D341Med (cell line): ENCODE data around the gene RMC1.
"Not testable (repeated sequence)": the region's sequence is repeated elsewhere in the genome, so short reads cannot be mapped to it uniquely, and the experiment has no call there.

Experiments used
- DNase-seq: peaks from one replicate; pipeline ENCODE4 v3.0.0; 2012; ENCODE audit warnings: low spot score

Gene RMC1

DNA sequence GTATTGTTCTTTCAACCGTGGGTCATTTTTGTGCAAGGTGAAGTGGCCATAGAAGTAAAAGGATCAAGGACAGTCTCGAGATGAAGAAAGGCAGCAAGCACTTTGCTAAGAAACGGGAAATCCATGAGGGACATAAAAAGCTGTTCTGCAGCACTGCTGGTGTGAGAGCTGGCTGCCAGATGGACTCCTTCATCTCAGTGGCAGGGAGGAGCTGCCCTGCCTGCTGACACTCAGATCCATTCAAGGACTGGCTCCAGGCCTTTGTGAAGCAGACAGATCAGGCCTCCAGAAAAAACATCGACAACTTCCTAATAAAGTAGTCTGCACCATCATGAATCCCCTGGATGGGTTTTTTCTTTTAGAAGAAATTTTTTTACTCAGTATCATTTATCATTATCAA lies 29.5 kb downstream of the RMC1 start:
- no peak for DNase-seq

DNA sequence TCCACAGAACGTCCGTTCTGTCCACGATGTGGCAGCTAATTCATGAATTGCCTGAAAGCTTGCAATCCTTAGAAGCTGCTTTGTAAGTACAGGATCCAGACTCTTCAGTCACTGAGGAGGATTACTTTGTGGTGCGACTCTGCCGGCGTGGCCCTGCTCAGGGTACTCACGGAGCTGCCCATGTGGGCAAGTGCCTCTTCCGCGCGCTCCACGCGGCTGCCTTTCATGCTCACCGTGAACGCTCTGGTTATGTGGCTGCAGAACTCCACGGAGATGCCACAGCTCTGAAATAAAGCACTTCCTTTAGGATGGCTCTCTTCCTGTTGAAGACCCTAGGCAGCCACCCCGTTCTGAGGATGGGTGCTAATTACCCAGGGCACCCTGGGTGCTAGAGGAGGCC lies 31.0 kb downstream of the RMC1 start:
- DNase-seq, result no peak

DNA sequence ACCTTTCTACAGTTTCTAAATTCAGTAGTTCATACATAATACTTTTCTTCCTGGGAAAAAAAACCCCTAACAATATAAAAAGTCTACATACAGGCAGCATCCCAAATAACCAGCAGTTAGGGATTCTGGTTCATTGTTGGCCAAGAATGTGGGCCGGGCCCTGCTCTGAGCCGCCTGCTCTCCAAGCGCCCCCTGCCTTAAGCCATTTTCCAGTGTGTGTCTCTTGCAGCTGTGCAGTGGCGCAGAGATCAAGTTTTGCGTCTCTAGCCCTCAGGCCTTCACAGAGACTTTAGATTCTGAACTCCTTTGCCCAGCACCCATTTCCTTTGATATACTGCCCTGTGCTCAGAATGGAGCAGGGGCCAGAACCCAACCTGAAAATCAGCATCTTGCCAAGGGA lies 32.9 kb downstream of the RMC1 start:
- no peak for DNase-seq

DNA sequence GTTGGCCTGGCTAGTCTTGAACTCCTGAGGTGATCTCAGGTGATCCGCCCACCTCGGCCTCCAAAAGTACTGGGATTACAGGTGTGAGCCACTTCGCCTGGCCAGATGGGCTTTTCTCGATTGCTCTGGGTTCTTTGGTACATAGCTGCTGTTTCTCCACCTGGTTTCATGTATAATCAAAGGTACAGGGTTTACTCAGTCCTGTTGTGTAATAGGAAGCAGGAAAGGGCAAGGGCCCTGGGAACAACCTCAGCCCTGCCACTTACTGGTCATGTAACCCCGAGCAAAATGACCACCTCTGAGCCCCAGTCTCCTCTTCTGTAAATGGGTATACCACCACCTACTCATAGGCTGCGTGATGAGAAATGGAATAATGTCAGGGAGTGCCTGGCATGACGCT lies 34.0 kb downstream of the RMC1 start:
- no peak for DNase-seq

DNA sequence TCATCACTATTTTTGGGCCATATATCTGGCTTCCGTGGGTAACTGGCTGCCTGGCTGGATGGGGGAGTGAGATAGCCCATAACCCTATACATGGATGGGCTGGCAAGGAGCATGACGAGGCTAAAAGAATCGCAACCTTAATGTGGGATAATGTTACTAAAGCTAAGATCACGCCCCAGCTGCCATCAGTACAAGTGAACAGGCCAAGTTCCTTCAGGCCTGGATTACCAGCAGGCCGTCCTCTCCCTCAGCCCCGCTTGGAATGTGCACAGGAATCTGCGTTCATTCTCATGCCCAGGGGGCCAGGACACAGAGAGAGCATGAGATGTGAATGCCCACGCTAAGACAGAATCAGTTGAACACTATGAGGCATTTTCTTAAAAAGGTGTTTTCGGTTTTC lies 34.7 kb downstream of the RMC1 start:
- DNase-seq, result no peak

DNA sequence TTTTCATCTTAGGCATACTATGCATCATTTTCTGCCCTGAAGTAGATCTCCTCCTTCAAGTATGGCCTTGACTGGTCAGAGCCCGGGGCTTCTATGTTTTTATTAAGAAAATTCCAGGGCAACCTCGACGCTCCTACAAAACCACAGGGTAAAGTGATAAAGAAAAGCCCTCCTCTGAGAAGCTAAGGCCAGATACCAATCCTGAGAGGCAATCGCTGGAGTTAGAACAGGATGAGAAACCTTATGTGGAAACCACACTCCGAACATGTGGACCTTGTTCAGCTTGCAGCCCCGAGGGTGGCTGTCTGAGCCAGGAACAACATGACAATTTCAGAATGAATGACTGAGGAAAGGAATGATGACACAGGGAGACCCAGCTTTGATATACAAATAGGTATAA lies 35.6 kb downstream of the RMC1 start:
- no peak for DNase-seq

DNA sequence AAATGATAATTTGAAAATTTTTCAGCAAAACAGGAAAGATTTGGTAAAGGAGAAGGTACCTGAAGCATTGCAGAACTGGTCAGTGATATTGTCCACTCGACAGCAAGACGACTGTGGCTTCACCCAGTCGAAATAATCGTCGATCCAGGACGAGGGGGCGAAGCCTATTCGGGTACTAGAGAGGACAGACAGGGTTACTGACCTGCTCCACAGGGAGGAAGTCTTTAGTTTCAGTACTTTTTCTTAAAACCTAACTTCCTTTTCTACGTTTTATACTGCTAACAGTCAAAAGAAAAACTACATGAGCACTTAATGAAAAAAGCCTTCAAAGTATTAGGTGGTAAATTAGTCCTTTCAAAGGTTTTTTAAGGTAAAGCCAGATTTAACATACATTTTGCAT lies 36.0 kb downstream of the RMC1 start:
- no peak for DNase-seq

DNA sequence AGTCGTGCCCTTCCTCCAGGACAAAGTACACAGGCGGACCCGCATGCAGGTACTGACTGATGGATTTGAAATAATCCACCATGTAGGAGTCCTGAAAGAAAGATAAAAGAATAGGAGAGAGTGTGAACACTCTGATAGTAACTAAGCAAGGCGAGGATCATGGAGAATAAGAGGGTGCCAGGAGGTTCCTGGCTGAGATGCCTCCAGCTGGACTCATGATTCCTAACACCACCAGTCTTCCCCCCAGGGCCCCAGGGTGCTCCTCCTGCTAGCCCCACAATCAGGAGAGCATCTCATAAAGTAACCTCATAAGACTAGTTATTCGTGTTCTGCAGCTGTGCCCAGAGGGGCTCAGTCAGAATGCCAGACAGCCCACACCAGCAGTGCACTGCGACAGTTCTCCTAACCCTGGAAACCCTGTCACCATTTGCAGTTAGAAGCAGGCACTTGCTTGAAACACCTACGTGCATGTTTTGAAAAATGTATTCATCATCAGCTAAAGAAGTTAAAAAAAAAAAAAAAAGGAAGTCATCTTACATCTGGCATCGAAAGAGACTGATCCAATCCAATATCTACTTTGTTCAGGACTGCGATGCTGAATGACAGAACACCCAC lies 36.7 kb downstream of the RMC1 start:
- DNase-seq, result no peak

DNA sequence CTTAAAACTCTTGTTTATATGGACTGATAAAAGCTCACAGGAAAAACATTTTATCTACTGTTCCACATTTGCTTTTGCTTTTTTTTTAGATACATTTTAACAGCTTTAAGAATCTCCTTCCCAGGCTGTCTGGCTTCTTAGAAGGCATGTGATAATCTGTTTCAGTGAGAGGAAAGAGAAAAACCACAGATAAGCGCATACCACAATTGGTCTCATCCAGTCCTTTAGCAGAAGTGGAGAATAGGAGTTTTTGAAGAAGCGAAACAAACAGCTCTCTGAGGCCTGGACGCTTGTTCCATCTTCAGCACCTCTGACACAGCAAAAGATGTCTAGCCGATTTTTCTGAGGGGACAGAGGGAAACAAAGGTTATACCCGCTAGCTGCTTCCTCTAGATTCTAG lies 37.6 kb downstream of the RMC1 start:
- no peak for DNase-seq

DNA sequence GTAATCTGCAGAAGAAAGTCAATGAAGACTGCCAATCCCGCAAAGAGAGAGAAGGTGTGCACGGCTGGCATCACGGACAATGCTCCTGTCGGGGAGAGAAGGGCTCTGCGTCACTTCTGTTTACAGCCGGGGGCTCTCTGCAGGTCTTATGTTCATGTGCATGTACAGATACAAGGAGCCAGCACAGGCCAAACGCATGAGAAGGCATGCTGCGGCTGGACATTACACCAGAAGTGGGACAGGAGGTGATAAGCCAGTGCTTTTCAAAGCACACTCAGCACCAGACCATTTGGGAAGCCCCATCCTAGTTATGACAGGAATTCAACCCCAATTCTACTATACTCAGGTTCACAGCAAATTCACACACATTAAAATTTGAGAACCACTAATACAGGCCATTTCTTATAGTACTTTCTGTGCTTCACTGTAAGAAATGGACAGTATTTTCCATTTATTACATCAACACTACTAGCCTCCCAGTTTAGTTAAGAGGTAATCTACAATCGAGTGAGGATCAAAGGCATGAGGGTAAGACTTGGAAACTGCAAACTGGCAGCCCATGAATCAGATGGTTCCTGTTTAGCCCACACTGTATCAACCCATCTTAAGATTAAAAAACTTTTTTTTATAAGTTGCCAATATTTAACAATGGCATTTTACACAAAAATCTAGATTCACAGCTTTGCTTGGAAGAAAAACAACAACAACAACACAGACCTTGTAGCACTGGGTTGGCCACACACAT lies 38.2 kb downstream of the RMC1 start:
- no peak for DNase-seq

DNA sequence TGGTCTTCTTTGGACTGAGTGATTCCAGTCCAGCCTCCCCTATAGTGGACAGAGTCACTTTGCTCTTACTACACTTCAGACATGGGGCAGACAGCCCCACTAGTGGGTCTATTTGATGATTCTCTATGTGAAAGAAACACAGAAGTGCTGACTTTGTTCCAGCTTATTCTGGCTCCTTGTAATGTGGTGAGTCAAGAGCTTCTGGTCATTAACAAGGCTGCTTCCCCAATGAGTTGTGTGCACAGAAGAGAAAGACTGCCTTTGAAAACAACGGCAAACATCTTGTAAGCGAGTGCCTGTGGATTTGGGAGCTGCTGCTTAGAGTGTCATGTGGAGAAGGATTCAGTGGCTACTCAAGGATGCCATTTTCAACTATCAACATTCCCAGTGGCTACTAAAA lies 39.1 kb downstream of the RMC1 start:
- no peak for DNase-seq

DNA sequence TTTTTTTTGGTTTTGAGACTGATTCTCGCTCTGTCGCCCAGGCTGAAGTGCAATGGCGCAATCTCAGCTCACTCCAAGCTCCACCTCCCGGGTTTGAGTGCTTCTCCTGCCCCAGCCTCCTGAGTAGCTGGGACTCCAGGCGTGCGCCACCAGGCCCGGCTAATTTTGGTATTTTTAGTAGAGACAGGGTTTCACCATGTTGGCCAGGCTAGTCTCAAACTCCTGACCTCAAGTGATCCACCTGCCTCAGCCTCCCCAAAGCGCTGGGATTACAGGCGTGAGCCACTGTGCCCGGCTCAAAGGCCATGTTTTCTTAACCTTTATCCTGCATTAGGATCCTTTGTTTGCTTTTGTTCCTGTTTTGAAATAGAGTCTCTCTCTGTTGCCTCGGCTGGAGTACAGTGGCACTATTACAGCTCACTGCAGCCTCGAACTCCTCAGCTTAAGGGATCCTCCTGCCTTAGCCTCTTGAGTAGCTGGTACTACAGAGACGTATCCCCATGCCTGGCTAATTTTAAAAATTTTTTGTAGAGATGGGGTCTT lies 42.0 kb downstream of the RMC1 start:
- no peak for DNase-seq

DNA sequence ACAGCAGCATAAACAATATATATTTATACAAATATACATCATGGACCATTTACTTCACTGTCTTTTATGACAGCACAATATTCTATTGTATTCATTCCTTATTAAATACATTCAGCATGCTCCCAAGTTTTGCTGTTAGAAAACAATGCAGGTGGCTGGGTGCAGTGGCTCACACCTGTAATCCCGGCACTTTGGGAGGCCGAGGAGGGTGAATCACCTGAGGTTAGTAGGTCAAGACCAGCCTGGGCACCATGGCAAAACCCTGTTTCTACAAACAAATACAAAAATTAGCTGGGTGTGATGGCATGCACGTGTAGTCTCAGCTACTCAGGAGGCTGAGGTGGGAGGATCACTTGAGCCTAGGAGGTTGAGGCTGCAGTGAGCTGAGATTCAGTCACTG lies 44.0 kb downstream of the RMC1 start:
- no peak for DNase-seq

DNA sequence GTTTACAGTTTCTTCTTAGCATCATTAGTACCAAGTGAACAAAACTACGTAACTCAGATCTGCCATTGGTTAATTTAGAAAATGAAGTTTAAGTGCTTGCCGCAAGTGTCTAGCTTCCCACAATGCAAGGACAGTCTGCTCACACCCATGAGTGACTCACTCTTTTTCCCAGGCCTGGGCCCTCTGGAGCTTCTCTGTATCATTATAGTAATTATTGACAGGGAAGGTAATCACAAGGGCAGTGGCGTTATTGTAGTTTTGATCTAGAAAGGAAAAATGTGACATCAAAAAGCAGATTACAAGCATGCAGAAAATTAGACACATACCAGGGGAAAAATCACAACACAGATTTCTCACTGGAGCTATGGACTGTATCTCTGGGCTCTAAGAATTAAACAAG lies 44.5 kb downstream of the RMC1 start:
- DNase-seq, result no peak

DNA sequence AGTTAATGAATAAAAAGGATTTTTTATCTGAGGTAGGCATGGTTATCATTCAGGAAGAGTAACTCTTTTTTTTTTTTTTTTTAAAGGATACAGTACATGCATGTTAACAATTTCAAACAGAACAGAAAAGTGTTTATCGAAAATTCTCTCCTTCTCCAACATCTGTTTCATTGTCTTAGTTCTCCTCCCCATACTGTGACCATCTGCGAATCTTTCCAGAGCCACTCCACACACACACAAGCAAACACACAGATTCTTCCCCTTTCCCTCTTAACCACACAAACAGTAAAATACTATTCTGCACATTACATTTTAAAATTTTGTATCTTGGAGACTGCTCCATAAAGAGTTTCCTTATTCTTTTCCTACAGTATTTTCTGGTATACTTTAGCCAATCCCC lies 45.0 kb downstream of the RMC1 start:
- no peak for DNase-seq

DNA sequence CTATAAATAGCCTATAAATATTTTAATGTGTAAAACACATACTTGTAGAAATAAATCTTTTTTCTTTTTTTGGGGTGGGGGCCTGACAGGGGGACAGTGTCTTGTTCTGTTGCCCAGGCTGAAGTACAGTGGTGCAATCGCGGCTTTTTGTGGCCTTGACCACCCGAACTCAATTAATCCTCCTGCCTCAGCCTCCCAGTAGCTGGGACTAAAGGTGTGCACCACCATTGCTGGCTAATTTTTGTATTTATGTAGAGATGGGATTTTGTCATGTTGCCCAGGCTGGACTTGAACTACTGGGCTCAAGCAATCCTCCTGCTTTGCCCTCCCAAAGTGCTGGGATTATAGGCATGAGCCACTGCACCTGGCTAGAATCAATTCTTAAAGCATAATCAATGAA lies 45.4 kb downstream of the RMC1 start:
- no peak for DNase-seq

DNA sequence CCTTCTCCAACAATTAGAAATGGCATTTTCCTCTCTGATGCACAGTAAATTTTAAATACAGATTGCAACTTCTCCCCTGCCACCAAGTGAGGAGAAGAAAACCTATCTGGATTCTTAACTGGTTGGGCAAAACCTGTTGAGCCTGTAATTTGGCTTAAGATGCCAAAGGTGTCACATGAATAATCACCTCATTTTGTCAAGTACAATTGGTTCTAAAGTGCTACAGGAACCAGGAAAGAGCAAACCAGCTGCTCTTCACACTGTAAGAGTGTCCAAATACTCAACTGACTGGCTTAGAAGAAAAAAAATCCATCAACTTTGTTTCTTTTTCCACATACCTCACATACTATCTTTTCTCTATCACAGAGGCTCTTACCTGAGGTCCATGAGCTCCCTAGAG lies 47.6 kb downstream of the RMC1 start:
- no peak for DNase-seq

DNA sequence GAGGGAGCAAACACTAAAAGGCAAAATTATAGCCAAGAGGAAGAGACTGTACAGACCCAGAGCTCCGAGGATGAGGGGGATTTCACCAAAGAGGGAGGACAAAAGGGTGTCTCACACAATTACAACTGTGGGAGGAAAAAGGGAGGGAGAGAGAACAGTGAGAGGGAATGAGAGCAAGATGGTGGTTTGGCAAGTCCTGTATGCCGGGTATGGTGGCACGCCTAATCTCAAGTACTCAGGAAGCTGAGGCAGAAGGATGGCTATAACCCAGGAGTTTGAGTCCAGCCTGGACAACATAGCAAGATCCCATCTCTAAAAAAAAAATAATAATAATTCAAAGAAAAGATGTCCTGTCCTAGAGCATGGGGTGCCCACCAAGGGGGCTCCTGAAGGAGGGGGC lies 48.7 kb downstream of the RMC1 start:
- no peak for DNase-seq

DNA sequence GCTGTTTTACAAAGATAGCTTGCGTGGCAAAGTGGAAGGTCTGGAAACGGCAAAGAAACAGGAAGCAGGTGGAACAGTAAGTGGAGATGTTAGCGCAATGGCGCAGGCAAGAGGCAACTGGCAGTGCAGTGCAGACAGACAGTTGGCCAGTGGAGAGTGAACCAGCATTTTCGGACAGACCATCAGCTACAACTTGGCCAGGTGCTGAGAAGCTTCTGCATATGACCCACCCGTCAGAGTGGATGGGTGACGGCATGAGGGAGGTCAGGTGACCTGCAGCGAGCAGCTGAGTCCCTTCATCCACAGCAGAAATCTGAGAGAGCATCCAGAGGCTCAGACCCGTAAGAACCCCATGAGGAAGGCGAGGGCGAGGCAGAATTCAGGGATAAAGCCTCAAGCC lies 49.2 kb downstream of the RMC1 start:
- no peak for DNase-seq

DNA sequence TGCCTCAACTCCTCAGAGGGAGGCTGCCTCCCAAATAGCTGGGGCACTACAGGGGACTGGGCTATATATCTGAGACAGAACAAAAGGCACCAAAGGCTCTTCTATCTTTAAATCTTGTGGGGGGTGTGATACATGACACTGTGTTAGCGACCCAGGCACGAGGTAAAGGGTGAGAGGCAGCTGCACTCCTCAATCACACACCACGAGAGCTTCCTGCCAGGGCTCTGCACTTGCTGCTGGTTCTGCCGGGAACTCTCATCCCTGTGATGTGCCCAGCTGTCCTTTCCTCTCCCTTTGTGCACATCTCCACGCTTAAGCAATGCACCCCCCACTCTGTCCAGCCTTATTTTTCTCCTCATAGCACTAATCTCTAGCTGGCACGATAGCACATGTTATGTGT lies 50.6 kb downstream of the RMC1 start:
- no peak for DNase-seq

DNA sequence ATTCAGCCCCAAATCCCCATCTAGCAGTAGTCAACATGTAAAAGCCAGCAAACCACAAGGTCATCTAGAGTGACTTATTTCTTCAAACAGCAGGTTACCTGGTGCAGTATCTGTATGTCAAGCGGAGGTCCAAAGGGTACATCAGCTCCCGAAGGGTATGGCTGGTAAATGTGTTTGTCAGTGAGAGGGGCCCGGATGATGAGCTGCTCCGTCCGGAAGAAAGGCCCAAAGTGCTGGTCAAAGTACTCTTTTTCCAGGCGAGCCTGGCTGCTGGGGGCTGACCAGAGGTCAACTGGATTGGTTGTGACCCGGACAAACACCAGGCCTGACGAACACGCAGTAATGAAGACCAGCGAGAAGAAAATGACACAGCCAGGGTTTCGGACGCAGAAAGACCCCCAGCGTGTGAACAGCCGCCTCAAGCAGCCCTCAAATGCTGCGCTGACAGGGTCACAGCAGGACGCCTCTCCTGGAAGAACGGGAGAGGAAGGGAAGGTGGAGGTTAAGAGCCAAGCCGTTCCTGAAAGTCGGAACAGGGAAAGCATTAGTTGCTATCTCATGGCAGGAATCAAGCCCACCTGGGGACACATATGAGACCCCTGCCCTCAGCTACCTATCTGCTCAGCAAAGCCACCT lies 53.0 kb downstream of the RMC1 start:
- DNase-seq, result no peak

DNA sequence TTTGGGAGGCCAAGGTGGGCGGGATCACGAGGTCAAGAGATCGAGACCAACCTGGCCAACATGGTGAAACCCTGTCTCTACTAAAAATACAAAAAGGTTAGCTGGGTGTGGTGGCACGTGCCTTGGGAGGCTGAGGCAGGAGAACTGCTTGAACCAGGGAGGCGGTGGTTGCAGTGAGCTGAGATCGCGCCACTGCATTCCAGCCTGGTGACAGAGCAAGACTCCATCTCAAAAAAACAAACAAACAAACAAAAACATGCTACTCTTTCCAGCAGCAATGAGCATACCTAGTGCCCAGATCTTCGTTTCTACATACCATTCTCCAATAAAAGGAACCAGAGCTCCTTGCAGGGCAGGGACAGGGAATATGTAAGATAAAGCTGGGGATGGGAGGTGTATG lies 54.2 kb downstream of the RMC1 start:
- not testable (repeated sequence) for DNase-seq

DNA sequence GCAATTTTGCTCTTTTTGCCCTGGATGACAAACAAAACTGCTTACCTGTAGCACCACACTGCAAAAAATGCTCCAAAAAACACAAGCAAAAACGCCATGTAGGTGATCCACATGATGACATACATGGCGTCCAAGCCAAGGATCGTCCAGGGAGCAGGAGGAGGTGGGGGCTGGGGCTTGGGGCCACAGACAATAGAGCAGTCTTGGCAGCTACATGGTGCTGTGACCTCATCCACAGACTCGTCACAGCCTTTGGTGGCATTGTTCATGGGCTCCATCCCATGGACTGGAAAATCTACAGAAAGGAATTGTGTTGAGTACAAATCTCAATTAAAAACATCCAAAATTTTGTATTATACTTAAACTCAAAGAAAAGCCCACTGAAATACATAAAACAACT lies 56.9 kb downstream of the RMC1 start:
- no peak for DNase-seq
